Activated B cell treated with CpG ODN at 0.5 μM for 24 hours (primary cell): ENCODE measurements around the gene TSPAN13. TPM values are rescaled to one million over a fixed set of nuclear protein-coding genes. Genes with fewer than 3 reads are reported as not detected.

Experiments
- ATAC-seq: fragments of 200-7000 bp; cut with Tn5 transposase; one replicate; pipeline ENCODE4 v1.10.0; 2021; ENCODE audit warnings: low read depth, mild to moderate bottlenecking, moderate library complexity
- CTCF ChIA-PET: fragments of 350-600 bp; sonication (Branson Sonifier 250); formaldehyde crosslinking; loops from one replicate; lab custom pipeline; 2021; ENCODE audit warnings: antibody characterized with exemption; lab: Charles Lee
- POLR2A ChIA-PET: fragments of 350-600 bp; sonication (Branson Sonifier 250); formaldehyde crosslinking; loops from one replicate; lab custom pipeline; 2021; ENCODE audit warnings: antibody characterized with exemption; lab: Charles Lee
- DNase-seq: peaks from one replicate; pipeline ENCODE4 v3.0.0; 2022
- H3K27ac Mint-ChIP-seq: one replicate; pipeline ENCODE4 v1.8.0; 2020; ENCODE audit warnings: mixed read lengths
- H3K27me3 Mint-ChIP-seq: one replicate; pipeline ENCODE4 v1.8.0; 2021; ENCODE audit warnings: mixed read lengths
- H3K36me3 Mint-ChIP-seq: one replicate; pipeline ENCODE4 v1.8.0; 2021; ENCODE audit warnings: low read depth, mixed read lengths
- H3K4me1 Mint-ChIP-seq: one replicate; pipeline ENCODE4 v1.8.0; 2021; ENCODE audit warnings: mixed read lengths
- H3K4me3 Mint-ChIP-seq: one replicate; pipeline ENCODE4 v1.8.0; 2020; ENCODE audit warnings: mild to moderate bottlenecking, mixed read lengths
- H3K9me3 Mint-ChIP-seq: one replicate; pipeline ENCODE4 v1.8.0; 2020; ENCODE audit warnings: mixed read lengths
- intact Hi-C: fragments of 100-400 bp; cut with micrococcal nuclease; formaldehyde crosslinking; loops from one replicate; pipeline ENCODE4 v1.15.1; 2024
- total RNA-seq: library from RNA; stranded (reverse); gene quantifications from 2 replicates; pipeline ENCODE4 v1.2.3, GENCODE V29; 2022
- TF ChIP-seq, protein P1 (sequence below): fragments of 200-600 bp; IDR thresholded peaks from one replicate; pipeline ENCODE4 v1.8.0; 2022; ENCODE audit warnings: antibody characterized with exemption, mild to moderate bottlenecking

The TSPAN13 gene
- total RNA-seq, 1 donor from 2014 or later, result 15.1 TPM

DNA sequence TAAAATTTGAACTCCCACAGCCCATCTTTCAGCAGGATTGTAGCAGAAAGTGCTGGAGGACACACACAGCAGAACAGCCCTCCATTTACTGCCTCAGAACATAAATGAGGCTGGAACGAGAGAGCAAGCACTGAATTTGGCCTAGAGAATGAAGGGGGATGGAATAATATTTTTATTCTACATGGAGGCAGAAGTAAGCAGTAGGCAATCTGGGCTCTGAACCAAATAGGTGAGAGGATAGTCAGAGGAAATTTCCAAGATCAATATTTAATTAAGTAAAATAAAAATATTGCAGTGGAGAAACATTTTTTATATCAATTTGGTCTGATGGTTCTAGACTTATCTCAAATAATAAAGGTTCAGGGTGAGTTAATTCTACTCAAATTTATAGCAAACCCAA, 29.2 kb upstream of the TSPAN13 start:
- H3K27ac Mint-ChIP-seq, result no peak overlapping the region
- ChIA-PET CTCF (no interaction called here), POLR2A (interaction anchor here (0.7 kb wide), 1 partner anchor 130 kb away, joined by 6 read pairs; no protein-coding TSS in a partner anchor)
- TF ChIP-seq, protein P1, sequence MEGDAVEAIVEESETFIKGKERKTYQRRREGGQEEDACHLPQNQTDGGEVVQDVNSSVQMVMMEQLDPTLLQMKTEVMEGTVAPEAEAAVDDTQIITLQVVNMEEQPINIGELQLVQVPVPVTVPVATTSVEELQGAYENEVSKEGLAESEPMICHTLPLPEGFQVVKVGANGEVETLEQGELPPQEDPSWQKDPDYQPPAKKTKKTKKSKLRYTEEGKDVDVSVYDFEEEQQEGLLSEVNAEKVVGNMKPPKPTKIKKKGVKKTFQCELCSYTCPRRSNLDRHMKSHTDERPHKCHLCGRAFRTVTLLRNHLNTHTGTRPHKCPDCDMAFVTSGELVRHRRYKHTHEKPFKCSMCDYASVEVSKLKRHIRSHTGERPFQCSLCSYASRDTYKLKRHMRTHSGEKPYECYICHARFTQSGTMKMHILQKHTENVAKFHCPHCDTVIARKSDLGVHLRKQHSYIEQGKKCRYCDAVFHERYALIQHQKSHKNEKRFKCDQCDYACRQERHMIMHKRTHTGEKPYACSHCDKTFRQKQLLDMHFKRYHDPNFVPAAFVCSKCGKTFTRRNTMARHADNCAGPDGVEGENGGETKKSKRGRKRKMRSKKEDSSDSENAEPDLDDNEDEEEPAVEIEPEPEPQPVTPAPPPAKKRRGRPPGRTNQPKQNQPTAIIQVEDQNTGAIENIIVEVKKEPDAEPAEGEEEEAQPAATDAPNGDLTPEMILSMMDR, result no peak
- H3K36me3 Mint-ChIP-seq, result no peaks in the 10 kb centered on the region
- H3K9me3 Mint-ChIP-seq, result no peaks in the 10 kb centered on the region
- H3K4me3 Mint-ChIP-seq, result no peak overlapping the region
- no peaks in the 10 kb centered on the region for H3K27me3 Mint-ChIP-seq
- intact Hi-C loops, result no loop called here
- no peaks in the 10 kb centered on the region for H3K4me1 Mint-ChIP-seq
- ATAC-seq, result no peak
- DNase-seq, result no peak

DNA sequence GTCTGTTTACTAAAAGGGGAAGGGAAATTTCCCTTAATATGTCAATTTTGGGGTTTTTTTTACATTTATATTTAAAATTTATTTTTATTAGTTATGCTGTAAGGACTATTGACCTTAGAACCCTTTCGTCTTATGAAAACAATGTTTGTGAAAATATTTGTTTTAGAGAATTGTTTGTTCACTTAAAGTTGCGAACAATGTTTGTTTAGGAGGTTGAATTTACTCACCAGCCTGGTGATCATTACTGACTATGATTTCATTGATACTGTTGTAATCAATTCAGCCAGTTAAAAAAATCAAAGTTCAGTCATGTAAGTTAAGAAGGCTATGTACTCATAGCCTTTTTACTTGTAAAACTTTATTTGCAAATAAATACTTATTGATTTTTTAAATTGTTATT, 27.4 kb upstream of the TSPAN13 start:
- TF ChIP-seq, protein P1, result no peak
- POLR2A ChIA-PET, result no interaction called here
- Mint-ChIP-seq H3K36me3 (no peaks in the 10 kb centered on the region), H3K27ac (no peak overlapping the region), H3K4me1 (no peaks in the 10 kb centered on the region), H3K9me3 (no peaks in the 10 kb centered on the region), H3K4me3 (no peak overlapping the region), H3K27me3 (no peaks in the 10 kb centered on the region)
- intact Hi-C loops, result no loop called here
- CTCF ChIA-PET, result no interaction called here
- ATAC-seq (no peak), DNase-seq (no peak)

DNA sequence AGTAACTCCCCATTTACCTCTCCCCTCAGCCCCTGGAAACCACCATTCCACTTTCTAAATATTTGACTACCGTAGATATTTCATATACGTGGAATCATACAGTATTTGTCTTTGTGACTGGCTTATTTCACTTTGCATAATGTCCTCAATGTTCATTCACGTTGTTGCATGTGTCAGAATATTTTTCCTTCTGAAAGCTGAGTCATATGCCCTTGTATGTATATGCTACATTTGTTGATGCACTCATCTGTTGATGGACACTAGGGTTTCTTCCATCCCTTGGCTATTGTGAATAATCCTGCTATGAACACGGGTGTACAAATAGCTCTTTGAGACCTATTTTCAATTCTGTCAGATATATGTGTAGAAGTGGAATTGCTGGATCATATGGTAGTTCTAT, 25.8 kb upstream of the TSPAN13 start:
- Mint-ChIP-seq H3K4me3 (no peak overlapping the region), H3K27ac (no peak overlapping the region), H3K4me1 (no peaks in the 10 kb centered on the region), H3K9me3 (no peaks in the 10 kb centered on the region), H3K36me3 (no peaks in the 10 kb centered on the region), H3K27me3 (no peaks in the 10 kb centered on the region)
- ATAC-seq, result no peak
- TF ChIP-seq, protein P1, result no peak
- no peak for DNase-seq
- intact Hi-C loops, result no loop called here
- ChIA-PET CTCF (no interaction called here), POLR2A (no interaction called here)

DNA sequence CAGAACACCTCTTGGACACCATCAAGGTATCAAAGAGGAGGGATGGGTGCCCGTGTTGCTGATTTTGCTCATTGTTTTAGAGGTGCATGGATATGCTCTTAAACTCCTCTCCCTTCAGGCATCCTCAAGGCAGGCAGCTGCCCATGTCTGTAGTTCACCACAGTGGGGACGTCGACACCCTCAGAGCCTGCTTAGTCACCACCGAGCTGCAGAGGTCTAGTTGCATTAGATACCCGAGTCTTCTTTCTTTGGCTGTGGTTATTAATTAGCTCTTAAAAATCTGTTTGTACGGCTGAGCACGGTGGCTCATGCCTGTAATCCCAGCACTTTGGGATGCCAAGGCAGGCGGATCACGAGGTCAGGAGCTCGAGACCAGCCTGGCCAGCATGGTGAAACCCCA, 24.7 kb upstream of the TSPAN13 start:
- no peaks in the 10 kb centered on the region for H3K27me3 Mint-ChIP-seq
- TF ChIP-seq, protein P1, result no peak
- CTCF ChIA-PET, result interaction anchor here (1.0 kb wide), 1 partner anchor 189 kb away, joined by 3 read pairs; no protein-coding TSS in a partner anchor
- no peaks in the 10 kb centered on the region for H3K9me3 Mint-ChIP-seq
- POLR2A ChIA-PET, result no interaction called here
- no peak for ATAC-seq
- DNase-seq, result no peak
- H3K36me3 Mint-ChIP-seq, result no peaks in the 10 kb centered on the region
- no peaks in the 10 kb centered on the region for H3K4me1 Mint-ChIP-seq
- no peak overlapping the region for H3K27ac Mint-ChIP-seq
- no peak overlapping the region for H3K4me3 Mint-ChIP-seq
- intact Hi-C loops, result no loop called here

DNA sequence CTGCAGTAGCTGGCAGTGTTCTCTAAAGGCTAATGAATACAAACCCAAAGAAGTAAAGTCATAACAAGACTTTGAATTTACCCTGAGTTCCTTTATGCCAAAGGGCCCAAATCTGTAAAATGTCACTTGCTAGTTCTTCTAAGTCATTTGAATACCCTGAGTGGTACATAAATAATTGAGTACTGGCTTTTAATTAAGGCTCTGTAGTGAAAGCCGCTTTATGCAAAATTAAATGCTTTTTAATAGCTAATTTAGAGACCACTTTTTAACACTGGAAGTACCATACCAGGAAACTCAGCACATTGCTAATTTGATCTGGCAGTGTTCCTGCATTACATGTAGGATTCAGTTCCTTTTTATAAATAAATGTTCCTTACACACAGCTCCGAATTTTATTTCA, 24.0 kb upstream of the TSPAN13 start:
- ATAC-seq (no peak), DNase-seq (no peak)
- Mint-ChIP-seq H3K9me3 (no peaks in the 10 kb centered on the region), H3K36me3 (no peaks in the 10 kb centered on the region), H3K27ac (no peak overlapping the region), H3K4me3 (no peak overlapping the region), H3K4me1 (no peaks in the 10 kb centered on the region), H3K27me3 (no peaks in the 10 kb centered on the region)
- intact Hi-C loops, result no loop called here
- TF ChIP-seq, protein P1, result no peak
- POLR2A ChIA-PET, result no interaction called here
- CTCF ChIA-PET, result interaction anchor here (0.6 to 1.0 kb wide), 2 partner anchors 72 to 189 kb away, joined by 3 read pairs; no protein-coding TSS in a partner anchor
